Measurements from ENCODE around the gene TRAF5. TPM values are rescaled to one million over a fixed set of nuclear protein-coding genes. Genes with fewer than 3 reads are reported as not detected.
"Not testable (repeated sequence)": the region's sequence is repeated elsewhere in the genome, so short reads cannot be mapped to it uniquely, and the experiment has no call there.

Gene TRAF5
- total and polyA plus RNA-seq, 7 donors = 1.1 to 5.1 (median 1.8) TPM

DNA sequence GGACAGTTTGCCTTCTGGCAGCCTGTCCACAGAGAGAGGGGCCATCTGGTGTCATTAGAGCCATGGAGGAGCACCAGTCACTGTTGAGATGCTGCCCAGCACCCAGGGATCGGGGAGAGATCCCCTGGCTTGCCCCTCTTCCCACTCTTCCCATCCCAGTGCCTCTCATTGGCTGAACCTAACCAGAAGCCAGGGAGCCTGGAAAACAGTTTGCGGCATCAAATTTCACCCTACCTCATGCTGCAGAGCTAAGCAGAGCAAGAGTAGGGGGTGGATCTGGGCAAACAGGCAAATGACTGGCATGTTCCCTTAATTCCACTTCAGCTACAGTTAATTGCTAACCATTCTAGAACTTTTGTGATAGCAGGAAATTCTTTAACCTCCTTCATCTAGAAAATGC is 19.1 kb downstream of the TRAF5 start:
- H3K9me3 ChIP-seq = no peaks in the 10 kb centered on the region
- ATAC-seq (no peak), DNase-seq (no peak)
- H3K27me3 ChIP-seq (ENCODE audit: insufficient read depth in 3 of 3, low read length in 2 of 3) = no peaks in the 10 kb centered on the region
- TF ChIP-seq, protein P1, sequence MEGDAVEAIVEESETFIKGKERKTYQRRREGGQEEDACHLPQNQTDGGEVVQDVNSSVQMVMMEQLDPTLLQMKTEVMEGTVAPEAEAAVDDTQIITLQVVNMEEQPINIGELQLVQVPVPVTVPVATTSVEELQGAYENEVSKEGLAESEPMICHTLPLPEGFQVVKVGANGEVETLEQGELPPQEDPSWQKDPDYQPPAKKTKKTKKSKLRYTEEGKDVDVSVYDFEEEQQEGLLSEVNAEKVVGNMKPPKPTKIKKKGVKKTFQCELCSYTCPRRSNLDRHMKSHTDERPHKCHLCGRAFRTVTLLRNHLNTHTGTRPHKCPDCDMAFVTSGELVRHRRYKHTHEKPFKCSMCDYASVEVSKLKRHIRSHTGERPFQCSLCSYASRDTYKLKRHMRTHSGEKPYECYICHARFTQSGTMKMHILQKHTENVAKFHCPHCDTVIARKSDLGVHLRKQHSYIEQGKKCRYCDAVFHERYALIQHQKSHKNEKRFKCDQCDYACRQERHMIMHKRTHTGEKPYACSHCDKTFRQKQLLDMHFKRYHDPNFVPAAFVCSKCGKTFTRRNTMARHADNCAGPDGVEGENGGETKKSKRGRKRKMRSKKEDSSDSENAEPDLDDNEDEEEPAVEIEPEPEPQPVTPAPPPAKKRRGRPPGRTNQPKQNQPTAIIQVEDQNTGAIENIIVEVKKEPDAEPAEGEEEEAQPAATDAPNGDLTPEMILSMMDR (IDR thresholded peaks at IDR 0.05) = no peak
- intact Hi-C loops (cut with DNase I) = no loop called here
- no peaks in the 10 kb centered on the region for H3K4me1 ChIP-seq
- no peaks in the 10 kb centered on the region for H3K36me3 ChIP-seq (ENCODE audit: insufficient read depth in 1 of 2, low read depth in 1 of 2)
- H3K27ac ChIP-seq = no peak overlapping the region
- no peak overlapping the region for H3K4me3 ChIP-seq
- WGBS, 3 donors = 52 to 85% (median 80%) methylated on average over 2 of the region's 2 CpGs

DNA sequence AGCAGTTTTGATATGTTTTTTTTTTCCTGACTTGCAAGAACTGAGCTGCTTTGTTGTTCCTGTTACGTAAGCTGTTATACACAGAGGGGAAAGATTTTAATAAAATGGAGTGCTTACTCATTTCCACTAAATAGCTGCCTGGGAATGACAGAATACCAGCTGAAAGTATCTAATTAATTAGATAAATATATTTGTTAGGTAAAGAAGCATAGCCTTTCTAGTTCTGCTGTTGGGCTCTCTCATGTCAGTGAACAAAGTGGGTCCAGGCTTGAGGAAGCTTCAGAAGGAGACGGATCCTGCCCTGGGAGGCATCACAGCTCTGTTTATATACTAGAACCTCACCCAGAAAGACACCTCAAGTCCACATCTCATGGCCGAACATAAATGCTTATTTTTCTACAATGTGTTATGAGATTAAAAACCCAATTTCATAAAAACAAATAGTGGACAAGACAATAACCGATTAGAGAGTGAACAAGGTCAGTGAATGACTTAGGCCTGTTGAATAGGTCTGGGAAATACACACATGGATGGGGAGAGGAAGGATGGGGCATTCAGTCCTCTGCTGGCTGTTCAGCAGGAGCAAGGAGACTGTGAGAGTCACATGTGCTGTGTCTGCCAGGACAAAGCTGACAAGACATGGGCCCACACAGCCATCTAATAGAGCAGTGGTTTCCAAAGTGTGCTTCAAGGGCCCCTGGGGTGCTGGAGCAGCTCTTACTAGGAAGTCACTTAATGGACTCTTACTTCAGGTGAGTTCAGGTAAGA is 20.6 kb downstream of the TRAF5 start:
- 90 to 96% (median 91%) methylated on average over 4 of the region's 4 CpGs for WGBS, 3 donors
- no peak overlapping the region for H3K27ac ChIP-seq

DNA sequence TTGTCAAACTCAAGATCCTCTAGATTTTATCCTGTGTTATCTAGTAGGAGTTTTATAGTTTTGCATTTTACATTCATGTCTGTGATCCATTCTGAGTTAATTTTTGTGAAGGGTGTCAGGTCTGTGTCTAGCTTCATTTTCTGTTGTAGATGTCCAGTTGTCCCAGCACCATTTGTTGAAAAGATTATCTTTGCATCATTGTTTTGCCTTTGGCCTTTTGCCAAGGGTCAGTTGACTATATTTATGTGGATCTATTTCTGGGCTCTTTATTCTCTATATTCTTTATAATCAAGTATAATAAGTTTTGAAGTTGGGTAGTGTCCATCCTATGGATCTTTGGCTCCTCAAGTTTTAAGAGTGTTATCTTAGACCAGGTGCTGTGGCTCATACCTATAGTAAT is 21.9 kb downstream of the TRAF5 start:
- DNase-seq (no peak), ATAC-seq (no peak)
- intact Hi-C loops (cut with DNase I) = no loop called here
- Histone ChIP-seq H3K4me3 (no peak overlapping the region), H3K9me3 (no peaks in the 10 kb centered on the region), H3K4me1 (no peaks in the 10 kb centered on the region), H3K36me3 (ENCODE audit: insufficient read depth in 1 of 2, low read depth in 1 of 2) (no peaks in the 10 kb centered on the region), H3K27me3 (ENCODE audit: insufficient read depth in 3 of 3, low read length in 2 of 3) (no peaks in the 10 kb centered on the region), H3K27ac (no peak overlapping the region)
- TF ChIP-seq, protein P1 (IDR thresholded peaks at IDR 0.05) = no peak

More for the DNA sequence above, 20.6 kb downstream of the TRAF5 start:
- Histone ChIP-seq H3K27me3 (ENCODE audit: insufficient read depth in 3 of 3, low read length in 2 of 3) (no peaks in the 10 kb centered on the region), H3K4me1 (no peaks in the 10 kb centered on the region), H3K4me3 (no peak overlapping the region), H3K9me3 (no peaks in the 10 kb centered on the region), H3K36me3 (ENCODE audit: insufficient read depth in 1 of 2, low read depth in 1 of 2) (no peaks in the 10 kb centered on the region)
- DNase-seq = no peak
- TF ChIP-seq, protein P1 (IDR thresholded peaks at IDR 0.05) = no peak
- ATAC-seq = no peak
- intact Hi-C loops (cut with DNase I) = no loop called here

DNA sequence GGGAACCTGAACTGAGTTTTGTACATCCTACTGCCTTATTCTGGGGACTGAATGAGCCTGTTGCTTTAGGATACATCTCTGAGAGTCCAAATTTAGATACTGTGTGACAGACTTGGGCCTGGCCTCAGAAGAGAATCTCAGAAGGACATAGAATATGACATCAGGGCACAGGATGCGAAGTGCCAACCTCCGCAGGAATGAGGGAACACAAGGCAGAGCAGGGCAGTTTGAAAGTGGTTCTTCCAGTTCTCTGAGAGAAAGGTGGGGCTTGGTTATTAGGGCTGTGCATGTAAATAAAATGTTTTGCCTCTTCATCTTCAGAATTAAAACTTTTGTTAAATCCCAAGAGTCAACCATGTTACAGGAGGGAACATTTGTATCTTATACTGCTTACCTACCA is 23.1 kb downstream of the TRAF5 start:
- DNase-seq (no peak), ATAC-seq (no peak)
- Histone ChIP-seq H3K4me3 (no peak overlapping the region), H3K4me1 (no peaks in the 10 kb centered on the region), H3K36me3 (ENCODE audit: insufficient read depth in 1 of 2, low read depth in 1 of 2) (no peaks in the 10 kb centered on the region), H3K9me3 (no peaks in the 10 kb centered on the region), H3K27me3 (ENCODE audit: insufficient read depth in 3 of 3, low read length in 2 of 3) (no peaks in the 10 kb centered on the region), H3K27ac (no peak overlapping the region)
- TF ChIP-seq, protein P1 (IDR thresholded peaks at IDR 0.05) = no peak
- intact Hi-C loops (cut with DNase I) = no loop called here
- 88 to 100% (median 93%) methylated on average over 2 of the region's 2 CpGs for WGBS, 3 donors

DNA sequence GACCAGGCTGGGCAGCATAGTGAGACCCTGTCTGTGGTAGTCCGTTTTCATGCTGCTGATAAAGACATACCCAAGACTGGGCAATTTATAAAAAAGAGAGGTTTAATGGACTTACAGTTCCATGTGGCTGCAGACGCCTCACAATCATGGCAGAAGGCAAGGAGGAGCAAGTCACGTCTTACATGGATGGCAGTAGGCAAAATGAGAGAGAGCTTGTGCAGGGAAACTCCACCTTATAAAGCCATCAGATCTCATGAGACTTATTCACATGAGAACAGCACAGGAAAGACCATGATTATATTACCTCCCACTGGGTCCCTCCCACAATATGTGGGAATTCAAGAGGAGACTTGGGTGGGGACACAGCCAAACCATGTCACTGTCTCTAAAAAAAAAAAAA is 25.4 kb downstream of the TRAF5 start:
- 94 to 97% (median 96%) methylated on average over 3 of the region's 3 CpGs for WGBS, 3 donors
- DNase-seq; H3K4me3 ChIP-seq; H3K36me3 ChIP-seq (ENCODE audit: insufficient read depth in 1 of 2, low read depth in 1 of 2); H3K27ac ChIP-seq; ATAC-seq; H3K27me3 ChIP-seq (ENCODE audit: insufficient read depth in 3 of 3, low read length in 2 of 3); H3K4me1 ChIP-seq; intact Hi-C loops (cut with DNase I); H3K9me3 ChIP-seq: not testable (repeated sequence)
